ENCODE data around the gene DUT. TPM values are rescaled to one million over a fixed set of nuclear protein-coding genes. Genes with fewer than 3 reads are reported as not detected.

The DUT gene
- total and polyA plus RNA-seq, 9 donors = 102 to 134 (median 122) TPM

- H3K36me3 ChIP-seq (ENCODE audit: control insufficient read depth, insufficient read depth, low read length) = peaks cover 33% of the 10 kb centered on the region
- peak; percentile 32 for DNase-seq
Observed at GRCh38 chr15:48336940-48337339, 5.7 kb downstream of the DUT start.

DNA sequence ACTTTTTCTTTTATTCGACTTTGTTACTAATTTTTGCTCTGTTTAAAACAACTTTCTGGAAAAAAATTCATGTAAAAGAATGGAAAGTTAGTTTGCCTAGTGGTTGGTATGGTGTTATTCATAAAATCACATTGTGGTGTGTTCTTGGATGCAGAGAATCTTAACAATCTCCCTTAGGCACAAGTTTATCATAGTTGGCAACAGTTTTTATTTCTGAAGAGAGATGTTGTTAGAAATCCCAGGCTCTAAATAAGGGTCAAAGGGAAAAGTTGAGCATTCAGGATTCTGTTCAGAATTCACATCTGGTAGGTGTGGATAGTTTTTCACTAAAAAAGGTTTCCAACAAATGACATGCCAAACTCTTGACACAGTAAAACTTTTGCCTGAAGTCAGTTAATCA is 6.4 kb downstream of the DUT start:
- WGBS (ENCODE audit: insufficient coverage) = no CpG with 5 or more reads among the region's 1 CpG
- no peak overlapping the region for H3K27ac ChIP-seq (ENCODE audit: low read length)
- no peaks in the 10 kb centered on the region for H3K9me3 ChIP-seq (replicated peaks; ENCODE audit: control insufficient read depth, low read depth, low read length)
- H3K27me3 ChIP-seq (ENCODE audit: control insufficient read depth, insufficient read depth, low read length) = no peaks in the 10 kb centered on the region
- peaks cover under 1% of the 10 kb centered on the region for H3K4me1 ChIP-seq (ENCODE audit: control insufficient read depth, insufficient read depth, low read length)
- H3K36me3 ChIP-seq (ENCODE audit: control insufficient read depth, insufficient read depth, low read length) = peaks cover 33% of the 10 kb centered on the region
- DNase-seq = peak; percentile 50
- no peak overlapping the region for H3K4me3 ChIP-seq (ENCODE audit: low read length)

More at GRCh38 chr15:48336940-48337339, 5.7 kb downstream of the DUT start:
- Histone ChIP-seq H3K27me3 (ENCODE audit: control insufficient read depth, insufficient read depth, low read length) (no peaks in the 10 kb centered on the region), H3K4me3 (ENCODE audit: low read length) (no peak overlapping the region), H3K4me1 (ENCODE audit: control insufficient read depth, insufficient read depth, low read length) (peaks cover 5% of the 10 kb centered on the region), H3K27ac (ENCODE audit: low read length) (no peak overlapping the region), H3K9me3 (replicated peaks; ENCODE audit: control insufficient read depth, low read depth, low read length) (no peaks in the 10 kb centered on the region)
- WGBS (ENCODE audit: insufficient coverage) = no CpG with 5 or more reads among the region's 2 CpGs

- DNase-seq = no peak
- Histone ChIP-seq H3K27ac (ENCODE audit: low read length) (no peak overlapping the region), H3K36me3 (ENCODE audit: control insufficient read depth, insufficient read depth, low read length) (peaks cover 31% of the 10 kb centered on the region), H3K4me3 (ENCODE audit: low read length) (no peak overlapping the region), H3K9me3 (replicated peaks; ENCODE audit: control insufficient read depth, low read depth, low read length) (no peaks in the 10 kb centered on the region), H3K4me1 (ENCODE audit: control insufficient read depth, insufficient read depth, low read length) (no peaks in the 10 kb centered on the region), H3K27me3 (ENCODE audit: control insufficient read depth, insufficient read depth, low read length) (no peaks in the 10 kb centered on the region)
- WGBS (ENCODE audit: insufficient coverage) = 35% methylated on average over 2 of the region's 4 CpGs
Observed at GRCh38 chr15:48340111-48340510, 8.9 kb downstream of the DUT start.

GRCh38 chr15:48343865-48344264 is 12.6 kb downstream of the DUT start:
- no peak for DNase-seq
- Histone ChIP-seq H3K4me3 (ENCODE audit: low read length) (no peak overlapping the region), H3K27ac (ENCODE audit: low read length) (no peak overlapping the region), H3K4me1 (ENCODE audit: control insufficient read depth, insufficient read depth, low read length) (no peaks in the 10 kb centered on the region), H3K9me3 (replicated peaks; ENCODE audit: control insufficient read depth, low read depth, low read length) (no peaks in the 10 kb centered on the region), H3K27me3 (ENCODE audit: control insufficient read depth, insufficient read depth, low read length) (no peaks in the 10 kb centered on the region), H3K36me3 (ENCODE audit: control insufficient read depth, insufficient read depth, low read length) (peaks cover 14% of the 10 kb centered on the region)
- 95% methylated on average over 6 of the region's 6 CpGs for WGBS (ENCODE audit: insufficient coverage)

- no peak overlapping the region for H3K27ac ChIP-seq (ENCODE audit: low read length)
- DNase-seq = no peak
- no peak overlapping the region for H3K4me3 ChIP-seq (ENCODE audit: low read length)
- H3K27me3 ChIP-seq (ENCODE audit: control insufficient read depth, insufficient read depth, low read length) = no peaks in the 10 kb centered on the region
- no peaks in the 10 kb centered on the region for H3K9me3 ChIP-seq (replicated peaks; ENCODE audit: control insufficient read depth, low read depth, low read length)
- peaks cover 9% of the 10 kb centered on the region for H3K36me3 ChIP-seq (ENCODE audit: control insufficient read depth, insufficient read depth, low read length)
- H3K4me1 ChIP-seq (ENCODE audit: control insufficient read depth, insufficient read depth, low read length) = no peaks in the 10 kb centered on the region
Observed at GRCh38 chr15:48345516-48345915, 14.3 kb downstream of the DUT start.

DNA sequence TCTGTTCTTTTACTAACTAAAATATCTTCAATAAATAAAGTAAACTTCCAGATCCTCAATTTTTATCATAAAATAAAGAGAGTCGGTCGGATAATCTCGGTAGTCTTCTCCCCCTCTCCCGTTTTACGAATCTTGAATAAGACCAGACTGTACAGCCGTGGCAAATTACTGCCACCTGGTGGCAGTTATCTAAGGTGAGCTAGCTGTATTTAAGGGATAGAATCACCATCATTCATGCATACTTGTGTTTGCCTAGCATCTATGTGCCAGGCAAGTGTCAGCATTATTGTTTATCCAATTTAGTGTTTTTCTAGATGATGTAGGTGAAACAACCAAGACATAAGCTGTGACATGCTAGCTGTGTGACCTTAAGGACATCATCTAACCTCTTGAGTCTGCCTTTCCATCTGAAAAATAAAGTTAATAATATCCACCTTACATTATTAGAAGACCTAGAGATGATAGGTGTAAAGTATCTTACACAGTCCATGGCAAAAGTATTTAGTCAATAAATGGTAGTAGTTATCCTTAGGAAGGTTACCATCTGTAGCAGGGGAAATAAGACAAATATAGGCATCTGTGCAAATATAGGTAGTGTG is 21.3 kb downstream of the DUT start:
- peak; percentile 84 for DNase-seq

DNA sequence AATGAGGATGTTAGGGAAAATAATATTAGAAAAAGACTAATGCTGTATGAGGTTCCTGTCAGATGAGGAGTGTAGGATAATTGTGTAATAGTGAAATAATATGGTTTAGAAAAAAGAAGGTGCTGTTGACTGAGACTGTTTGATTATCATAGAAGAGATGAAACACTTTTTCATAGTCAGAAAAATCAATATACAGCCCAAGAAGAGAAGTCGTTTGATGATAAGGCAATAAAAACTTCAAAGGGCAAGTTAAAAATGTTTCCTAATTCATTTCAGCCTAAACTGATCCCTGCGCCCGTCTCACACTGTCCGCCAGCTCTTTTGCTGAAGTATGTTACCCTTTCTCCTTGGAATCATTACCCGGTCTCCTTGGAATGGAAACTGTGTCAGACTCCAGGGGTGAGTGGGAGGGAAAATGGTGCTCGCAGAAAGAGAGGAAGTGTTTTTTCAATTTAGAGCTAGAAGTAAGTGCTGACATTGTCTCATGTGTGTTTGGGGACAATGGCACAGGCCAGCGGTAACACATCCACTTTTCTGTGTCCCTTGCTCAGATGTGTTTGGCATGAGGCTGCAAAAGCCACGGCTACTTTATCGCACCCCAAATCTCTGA is 23.6 kb downstream of the DUT start:
- no peak overlapping the region for H3K27ac ChIP-seq (ENCODE audit: low read length)
- no peaks in the 10 kb centered on the region for H3K9me3 ChIP-seq (replicated peaks; ENCODE audit: control insufficient read depth, low read depth, low read length)
- DNase-seq = peak; percentile 46
- H3K4me1 ChIP-seq (ENCODE audit: control insufficient read depth, insufficient read depth, low read length) = no peaks in the 10 kb centered on the region
- H3K27me3 ChIP-seq (ENCODE audit: control insufficient read depth, insufficient read depth, low read length) = no peaks in the 10 kb centered on the region
- WGBS (ENCODE audit: insufficient coverage) = 27% methylated on average over 2 of the region's 9 CpGs
- no peak overlapping the region for H3K4me3 ChIP-seq (ENCODE audit: low read length)
- no peaks in the 10 kb centered on the region for H3K36me3 ChIP-seq (ENCODE audit: control insufficient read depth, insufficient read depth, low read length)

More for the DNA sequence above, 21.3 kb downstream of the DUT start:
- Histone ChIP-seq H3K27ac (ENCODE audit: low read length) (no peak overlapping the region), H3K4me1 (ENCODE audit: control insufficient read depth, insufficient read depth, low read length) (no peaks in the 10 kb centered on the region), H3K9me3 (replicated peaks; ENCODE audit: control insufficient read depth, low read depth, low read length) (no peaks in the 10 kb centered on the region), H3K27me3 (ENCODE audit: control insufficient read depth, insufficient read depth, low read length) (no peaks in the 10 kb centered on the region), H3K4me3 (ENCODE audit: low read length) (no peak overlapping the region), H3K36me3 (ENCODE audit: control insufficient read depth, insufficient read depth, low read length) (no peaks in the 10 kb centered on the region)
- no CpG with 5 or more reads among the region's 6 CpGs for WGBS (ENCODE audit: insufficient coverage)

DNA sequence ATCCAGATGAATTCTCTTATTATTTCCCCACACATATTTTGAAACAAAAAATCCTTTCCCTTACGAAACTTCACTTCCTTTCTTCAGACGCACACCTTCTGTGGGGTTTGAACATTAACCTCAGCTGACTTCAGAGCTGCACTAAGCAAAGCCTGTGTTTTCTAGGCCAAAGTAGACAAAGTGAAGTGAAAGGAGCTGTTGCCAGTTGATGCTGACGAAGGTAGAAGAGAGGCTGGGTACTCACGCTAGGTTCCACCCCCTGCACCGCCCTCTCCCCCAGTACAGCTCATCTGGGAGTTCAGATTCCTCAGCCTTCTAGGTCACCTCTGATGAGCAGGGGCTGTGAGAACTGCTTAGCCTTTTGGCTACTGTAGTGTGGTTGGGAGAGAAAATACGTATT is 24.1 kb downstream of the DUT start:
- DNase-seq = no peak
- no peaks in the 10 kb centered on the region for H3K27me3 ChIP-seq (ENCODE audit: control insufficient read depth, insufficient read depth, low read length)
- no peaks in the 10 kb centered on the region for H3K4me1 ChIP-seq (ENCODE audit: control insufficient read depth, insufficient read depth, low read length)
- H3K9me3 ChIP-seq (replicated peaks; ENCODE audit: control insufficient read depth, low read depth, low read length) = no peaks in the 10 kb centered on the region
- no peak overlapping the region for H3K4me3 ChIP-seq (ENCODE audit: low read length)
- no peak overlapping the region for H3K27ac ChIP-seq (ENCODE audit: low read length)
- 20% methylated on average over 1 of the region's 6 CpGs for WGBS (ENCODE audit: insufficient coverage)
- no peaks in the 10 kb centered on the region for H3K36me3 ChIP-seq (ENCODE audit: control insufficient read depth, insufficient read depth, low read length)

GRCh38 chr15:48358229-48359152 is 27.3 kb downstream of the DUT start:
- DNase-seq = peak; percentile 70
- Histone ChIP-seq H3K4me1 (ENCODE audit: control insufficient read depth, insufficient read depth, low read length) (no peaks in the 10 kb centered on the region), H3K36me3 (ENCODE audit: control insufficient read depth, insufficient read depth, low read length) (no peaks in the 10 kb centered on the region), H3K27ac (ENCODE audit: low read length) (no peak overlapping the region), H3K4me3 (ENCODE audit: low read length) (no peak overlapping the region), H3K9me3 (replicated peaks; ENCODE audit: control insufficient read depth, low read depth, low read length) (peaks cover 3% of the 10 kb centered on the region), H3K27me3 (ENCODE audit: control insufficient read depth, insufficient read depth, low read length) (no peaks in the 10 kb centered on the region)
- no CpG with 5 or more reads among the region's 3 CpGs for WGBS (ENCODE audit: insufficient coverage)

DNA sequence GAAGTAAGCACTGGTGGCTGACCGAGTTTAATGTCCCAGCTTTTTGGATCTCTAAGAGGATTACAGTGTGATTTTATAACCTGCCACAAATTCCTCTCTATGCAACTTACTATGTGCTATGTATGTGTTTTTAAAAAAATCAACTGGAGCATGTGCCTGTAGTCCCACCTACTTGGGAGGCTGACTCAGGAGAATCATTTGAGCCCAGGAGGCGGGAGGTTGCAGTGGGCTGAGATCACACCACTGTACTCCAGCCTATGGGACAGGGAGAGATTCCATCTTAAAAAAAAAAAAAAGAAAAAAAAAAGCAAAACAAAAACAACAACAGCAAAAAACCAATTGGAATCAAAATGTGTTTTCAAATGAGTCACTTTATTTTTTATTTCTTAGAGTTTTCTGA is 29.6 kb downstream of the DUT start:
- no peak overlapping the region for H3K27ac ChIP-seq (ENCODE audit: low read length)
- H3K9me3 ChIP-seq (replicated peaks; ENCODE audit: control insufficient read depth, low read depth, low read length) = peaks cover 3% of the 10 kb centered on the region
- no peaks in the 10 kb centered on the region for H3K4me1 ChIP-seq (ENCODE audit: control insufficient read depth, insufficient read depth, low read length)
- no peaks in the 10 kb centered on the region for H3K36me3 ChIP-seq (ENCODE audit: control insufficient read depth, insufficient read depth, low read length)
- H3K27me3 ChIP-seq (ENCODE audit: control insufficient read depth, insufficient read depth, low read length) = no peaks in the 10 kb centered on the region
- WGBS (ENCODE audit: insufficient coverage) = no CpG with 5 or more reads among the region's 2 CpGs
- no peak for DNase-seq
- no peak overlapping the region for H3K4me3 ChIP-seq (ENCODE audit: low read length)
